ENCODE data around the gene ALDH2. TPM values are rescaled to one million over a fixed set of nuclear protein-coding genes. Genes with fewer than 3 reads are reported as not detected.

Gene ALDH2
- total and polyA plus RNA-seq, 10 of the 15 experiments (the other 5 are each of a cell fraction or from before 2014, with no cell fraction given) = 1.4 to 16.4 (median 8.7) TPM

GRCh38 chr12:111764120-111764821 is 2.5 kb upstream of the ALDH2 start (continued):
- TF ChIP-seq FOS (IDR thresholded peaks at IDR 0.05; ENCODE audit: borderline replicate concordance, extremely low read depth, insufficient read length) = no peak
- TF ChIP-seq TCF7 (IDR thresholded peaks at IDR 0.05; ENCODE audit: borderline replicate concordance) = no peak
- no peak for TF ChIP-seq CREM (IDR thresholded peaks at IDR 0.05; ENCODE audit: low read depth)
- no peak for TF ChIP-seq EP300 (IDR thresholded peaks at IDR 0.05; ENCODE audit: borderline replicate concordance in 1 of 2, control insufficient read depth in 1 of 2, low read depth in 2 of 2, low read length in 2 of 2)
- no peak for TF ChIP-seq E2F8 (IDR thresholded peaks at IDR 0.05; ENCODE audit: low read depth, partially characterized antibody)
- TF ChIP-seq KDM1A (IDR thresholded peaks at IDR 0.05; ENCODE audit: borderline replicate concordance) = no peak
- TF ChIP-seq SIX5 (IDR thresholded peaks at IDR 0.05; ENCODE audit: low read depth, low read length, severe bottlenecking) = no peak
- no peak for TF ChIP-seq MEF2A (IDR thresholded peaks at IDR 0.05; ENCODE audit: insufficient read depth, low read depth, low read length)
- no peak for TF ChIP-seq KAT2A (conservative IDR thresholded peaks at IDR 0.05; ENCODE audit: control insufficient read depth, low read depth, low read length)
- TF ChIP-seq PAX5 (IDR thresholded peaks at IDR 0.05; ENCODE audit: borderline replicate concordance, low read depth, low read length) = peak; percentile 53; the same call in 1 of the 2 replicates
- no peak for TF ChIP-seq EGR1 (IDR thresholded peaks at IDR 0.05; ENCODE audit: borderline replicate concordance in 1 of 2, low read depth in 2 of 2, low read length in 2 of 2)
- TF ChIP-seq ELK1 (IDR thresholded peaks at IDR 0.05; ENCODE audit: low read depth, low read length) = no peak
- no peak for TF ChIP-seq ZBED1 (IDR thresholded peaks at IDR 0.05; ENCODE audit: borderline replicate concordance)
- TF ChIP-seq PML (IDR thresholded peaks at IDR 0.05; ENCODE audit: low read length) = no peak
- no peak for TF ChIP-seq SUZ12 (IDR thresholded peaks at IDR 0.05; ENCODE audit: unreplicated experiment)
- no peak for TF ChIP-seq GABPA (IDR thresholded peaks at IDR 0.05; ENCODE audit: low read depth)
- no peak for TF ChIP-seq SKIL (IDR thresholded peaks at IDR 0.05; ENCODE audit: low read depth, poor library complexity, severe bottlenecking)
- TF ChIP-seq HCFC1 (IDR thresholded peaks at IDR 0.05; ENCODE audit: low read length) = no peak
- TF ChIP-seq JUND (IDR thresholded peaks at IDR 0.05; ENCODE audit: low read depth, low read length) = no peak
- TF ChIP-seq NBN (IDR thresholded peaks at IDR 0.05) = no peak; the same call in 1 of the 2 replicates
- no peak for TF ChIP-seq JUNB (IDR thresholded peaks at IDR 0.05)

All from GM12878 (cell line).